ENCODE data around the gene HSFX4. TPM values are rescaled to one million over a fixed set of nuclear protein-coding genes. Genes with fewer than 3 reads are reported as not detected.

The HSFX4 gene
- total RNA-seq, 1 experiment from 2014 or later, result not detected

DNA sequence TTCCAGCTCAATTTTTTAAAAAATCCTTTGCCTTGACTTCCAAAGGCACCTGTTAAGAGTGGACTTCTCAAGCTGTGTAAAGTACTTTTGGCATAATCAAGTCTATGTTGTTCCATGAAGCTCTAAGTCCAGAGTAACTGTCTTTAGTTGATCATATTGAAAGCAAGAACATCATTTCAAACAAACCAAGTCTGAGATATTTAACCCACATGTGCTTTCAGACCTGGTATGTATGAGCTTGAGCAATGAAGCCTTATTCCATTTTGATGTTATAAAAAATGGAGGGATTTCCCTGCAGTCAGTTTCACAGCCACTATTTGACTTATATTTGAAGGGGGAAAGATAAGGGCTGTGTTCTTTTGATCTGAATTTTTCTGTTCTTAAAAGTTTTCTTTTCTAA, 32.6 kb downstream of the HSFX4 start:
- intact Hi-C loops (cut with micrococcal nuclease; ENCODE audit: unreplicated experiment), result loop anchor here (2.0 to 10.0 kb wide), 3 partner anchors 400 to 753 kb away; partner anchors contain the start of gene MAMLD1

DNA sequence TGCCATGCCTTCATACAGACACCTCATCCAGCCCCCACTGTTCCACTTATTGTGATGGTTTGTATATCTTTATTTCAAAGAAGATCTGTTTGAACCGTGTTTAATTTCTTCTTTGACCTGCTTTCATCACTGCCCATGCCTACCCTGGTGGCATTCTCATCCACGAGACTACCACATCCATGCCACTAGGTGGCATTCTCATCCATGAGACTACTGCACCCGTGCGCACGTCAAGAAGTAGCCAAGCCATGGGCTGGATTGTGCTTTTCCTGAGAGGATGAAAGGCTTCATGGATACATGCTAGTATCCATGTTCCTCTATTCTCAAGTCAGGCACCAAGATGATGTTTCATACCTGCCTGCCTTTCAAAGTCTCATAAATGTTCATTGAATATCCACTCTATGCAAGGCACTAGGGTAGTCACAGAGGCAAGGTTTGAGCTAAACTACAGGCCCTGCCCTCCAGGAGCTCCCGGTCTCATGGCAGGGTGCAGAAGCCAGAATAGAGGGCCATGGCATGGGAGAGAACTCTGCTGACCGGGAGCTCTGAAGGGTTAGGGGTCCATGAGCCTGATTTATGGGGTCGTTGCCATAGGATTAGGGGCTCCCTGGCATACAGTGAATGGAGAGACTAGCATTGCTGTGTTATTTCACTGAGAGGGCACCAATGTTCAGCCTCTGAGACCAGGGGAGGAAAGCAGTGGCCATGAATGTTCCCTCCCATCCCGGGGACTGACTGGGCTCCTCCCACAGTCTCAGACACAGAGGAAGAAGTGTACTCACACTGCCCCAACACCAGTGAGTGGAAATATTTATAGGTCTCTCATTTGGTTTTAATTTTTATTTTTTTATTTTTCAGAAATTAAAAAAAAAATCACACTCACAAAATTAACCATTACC, 33.7 kb downstream of the HSFX4 start:
- Histone ChIP-seq H3K36me3 (ENCODE audit: control insufficient read depth, insufficient read depth, low read length) (peaks cover 7% of the 10 kb centered on the region; the same call in 1 of the 2 replicates), H3K27me3 (ENCODE audit: control insufficient read depth, insufficient read depth, low read length) (no peaks in the 10 kb centered on the region), H3K4me1 (ENCODE audit: control insufficient read depth, insufficient read depth, low read length) (no peaks in the 10 kb centered on the region), H3K27ac (ENCODE audit: low read length) (peak overlapping the region; percentile 66; the same call in 1 of the 2 replicates), H3K4me3 (ENCODE audit: low read depth in 2 of 2, low read length in 2 of 2) (no peak overlapping the region), H3K9me3 (ENCODE audit: control insufficient read depth, insufficient read depth, low read depth, low read length) (no peaks in the 10 kb centered on the region)
- intact Hi-C loops (cut with micrococcal nuclease; ENCODE audit: unreplicated experiment), result loop anchor here (2.0 to 10.0 kb wide), 3 partner anchors 399 to 752 kb away; partner anchors contain the start of gene MAMLD1
- DNase-seq (ENCODE audit: low read depth, low spot score) (peak; percentile 58), ATAC-seq (peak; percentile 100)
- TF ChIP-seq POLR2AphosphoS5 (IDR thresholded peaks at IDR 0.05; ENCODE audit: low read depth, low read length) (no peak), SIN3A (IDR thresholded peaks at IDR 0.05; ENCODE audit: borderline replicate concordance, insufficient read depth, low read depth, low read length) (no peak)
- TF ChIP-seq, protein P1, sequence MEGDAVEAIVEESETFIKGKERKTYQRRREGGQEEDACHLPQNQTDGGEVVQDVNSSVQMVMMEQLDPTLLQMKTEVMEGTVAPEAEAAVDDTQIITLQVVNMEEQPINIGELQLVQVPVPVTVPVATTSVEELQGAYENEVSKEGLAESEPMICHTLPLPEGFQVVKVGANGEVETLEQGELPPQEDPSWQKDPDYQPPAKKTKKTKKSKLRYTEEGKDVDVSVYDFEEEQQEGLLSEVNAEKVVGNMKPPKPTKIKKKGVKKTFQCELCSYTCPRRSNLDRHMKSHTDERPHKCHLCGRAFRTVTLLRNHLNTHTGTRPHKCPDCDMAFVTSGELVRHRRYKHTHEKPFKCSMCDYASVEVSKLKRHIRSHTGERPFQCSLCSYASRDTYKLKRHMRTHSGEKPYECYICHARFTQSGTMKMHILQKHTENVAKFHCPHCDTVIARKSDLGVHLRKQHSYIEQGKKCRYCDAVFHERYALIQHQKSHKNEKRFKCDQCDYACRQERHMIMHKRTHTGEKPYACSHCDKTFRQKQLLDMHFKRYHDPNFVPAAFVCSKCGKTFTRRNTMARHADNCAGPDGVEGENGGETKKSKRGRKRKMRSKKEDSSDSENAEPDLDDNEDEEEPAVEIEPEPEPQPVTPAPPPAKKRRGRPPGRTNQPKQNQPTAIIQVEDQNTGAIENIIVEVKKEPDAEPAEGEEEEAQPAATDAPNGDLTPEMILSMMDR (IDR thresholded peaks at IDR 0.05), result peak; percentile 81
- CTCF ChIA-PET, result no interaction called here
- POLR2A ChIA-PET, result no interaction called here
- in situ Hi-C loops (cut with HindIII; ENCODE audit: low pct_unique_long_range_greater_than_20kb, low sequenced_read_pairs), result no loop called here
- no TSS peak for BruUV-seq (replicated peaks)

More for the DNA sequence above, 32.6 kb downstream of the HSFX4 start:
- Histone ChIP-seq H3K4me1 (ENCODE audit: control insufficient read depth, insufficient read depth, low read length) (no peaks in the 10 kb centered on the region), H3K4me3 (ENCODE audit: low read depth in 2 of 2, low read length in 2 of 2) (no peak overlapping the region), H3K36me3 (ENCODE audit: control insufficient read depth, insufficient read depth, low read length) (peaks cover 7% of the 10 kb centered on the region; the same call in 1 of the 2 replicates), H3K27ac (ENCODE audit: low read length) (no peak overlapping the region; the same call in 1 of the 2 replicates), H3K9me3 (ENCODE audit: control insufficient read depth, insufficient read depth, low read depth, low read length) (no peaks in the 10 kb centered on the region), H3K27me3 (ENCODE audit: control insufficient read depth, insufficient read depth, low read length) (no peaks in the 10 kb centered on the region)
- ChIA-PET POLR2A (no interaction called here), CTCF (no interaction called here)
- ATAC-seq (no peak), DNase-seq (ENCODE audit: low read depth, low spot score) (no peak)
- TF ChIP-seq, protein P2, sequence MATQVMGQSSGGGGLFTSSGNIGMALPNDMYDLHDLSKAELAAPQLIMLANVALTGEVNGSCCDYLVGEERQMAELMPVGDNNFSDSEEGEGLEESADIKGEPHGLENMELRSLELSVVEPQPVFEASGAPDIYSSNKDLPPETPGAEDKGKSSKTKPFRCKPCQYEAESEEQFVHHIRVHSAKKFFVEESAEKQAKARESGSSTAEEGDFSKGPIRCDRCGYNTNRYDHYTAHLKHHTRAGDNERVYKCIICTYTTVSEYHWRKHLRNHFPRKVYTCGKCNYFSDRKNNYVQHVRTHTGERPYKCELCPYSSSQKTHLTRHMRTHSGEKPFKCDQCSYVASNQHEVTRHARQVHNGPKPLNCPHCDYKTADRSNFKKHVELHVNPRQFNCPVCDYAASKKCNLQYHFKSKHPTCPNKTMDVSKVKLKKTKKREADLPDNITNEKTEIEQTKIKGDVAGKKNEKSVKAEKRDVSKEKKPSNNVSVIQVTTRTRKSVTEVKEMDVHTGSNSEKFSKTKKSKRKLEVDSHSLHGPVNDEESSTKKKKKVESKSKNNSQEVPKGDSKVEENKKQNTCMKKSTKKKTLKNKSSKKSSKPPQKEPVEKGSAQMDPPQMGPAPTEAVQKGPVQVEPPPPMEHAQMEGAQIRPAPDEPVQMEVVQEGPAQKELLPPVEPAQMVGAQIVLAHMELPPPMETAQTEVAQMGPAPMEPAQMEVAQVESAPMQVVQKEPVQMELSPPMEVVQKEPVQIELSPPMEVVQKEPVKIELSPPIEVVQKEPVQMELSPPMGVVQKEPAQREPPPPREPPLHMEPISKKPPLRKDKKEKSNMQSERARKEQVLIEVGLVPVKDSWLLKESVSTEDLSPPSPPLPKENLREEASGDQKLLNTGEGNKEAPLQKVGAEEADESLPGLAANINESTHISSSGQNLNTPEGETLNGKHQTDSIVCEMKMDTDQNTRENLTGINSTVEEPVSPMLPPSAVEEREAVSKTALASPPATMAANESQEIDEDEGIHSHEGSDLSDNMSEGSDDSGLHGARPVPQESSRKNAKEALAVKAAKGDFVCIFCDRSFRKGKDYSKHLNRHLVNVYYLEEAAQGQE (IDR thresholded peaks at IDR 0.05; ENCODE audit: insufficient read depth in 1 of 2, low read depth in 2 of 2, low read length in 1 of 2), result no peak
- TF ChIP-seq, protein P1 (IDR thresholded peaks at IDR 0.05), result no peak
- TF ChIP-seq SIN3A (IDR thresholded peaks at IDR 0.05; ENCODE audit: borderline replicate concordance, insufficient read depth, low read depth, low read length) (no peak), TCF7L2 (IDR thresholded peaks at IDR 0.05; ENCODE audit: low read depth, low read length) (no peak), POLR2AphosphoS5 (IDR thresholded peaks at IDR 0.05; ENCODE audit: low read depth, low read length) (no peak)
- BruUV-seq (replicated peaks), result no TSS peak
- in situ Hi-C loops (cut with HindIII; ENCODE audit: low pct_unique_long_range_greater_than_20kb, low sequenced_read_pairs), result no loop called here

Measured in Panc1 (cell line).